Mammary microvascular endothelial cell (primary cell): ENCODE data around the gene FAM83C. TPM values are rescaled to one million over a fixed set of nuclear protein-coding genes. Genes with fewer than 3 reads are reported as not detected.

Source experiments
- total RNA-seq: library from RNA; depleted of rRNA; stranded (reverse); fragments of >200 nt; gene quantifications from 2 replicates; pipeline ENCODE4 v1.2.3, GENCODE V29; 2015

The FAM83C gene
- total RNA-seq = not detected in 2 replicates

GRCh38 chr20:35291654-35292503, at the start of gene FAM83C:
TSS of gene FAM83C (minus strand) at chr20:35292425. CDS start at chr20:35292304, 121 bp downstream.

GRCh38 chr20:35284267-35284991, 7.8 kb downstream of the FAM83C start, which contains the start of gene EIF6:
TSS of gene EIF6 (minus strand) at chr20:35284772. CDS start at chr20:35284487, 285 bp downstream.

GRCh38 chr20:35277531-35278395, 14.5 kb downstream of the FAM83C start, which contains the start of gene MMP24OS:
TSS of gene MMP24OS (minus strand) at chr20:35278122. CDS start at chr20:35277929, 193 bp downstream.

Other genes with a start within 250 kb of the FAM83C start
- 84.5 and 91.6 TPM in 2 replicates for gene TRPC4AP, start 199.6 kb downstream of the FAM83C start, total RNA-seq
- 49.2 and 57.6 TPM in 2 replicates for gene EDEM2, start 145.1 kb downstream of the FAM83C start, total RNA-seq
- 206 and 215 TPM in 2 replicates for gene PROCR, start 120.4 kb downstream of the FAM83C start, total RNA-seq
- gene MMP24, start 65.7 kb downstream of the FAM83C start, total RNA-seq = 0.07 and 0.44 TPM in 2 replicates
- gene MMP24OS, start 14.3 kb downstream of the FAM83C start, total RNA-seq = 29.7 and 31.3 TPM in 2 replicates
- 195 and 206 TPM in 2 replicates for gene EIF6, start 7.7 kb downstream of the FAM83C start, total RNA-seq
- 25.5 and 32.4 TPM in 2 replicates for gene UQCC1, start 119.5 kb upstream of the FAM83C start, total RNA-seq
- gene GDF5, start 145.8 kb upstream of the FAM83C start, total RNA-seq = 0.15 and 0.20 TPM in 2 replicates
- 21.9 and 24.3 TPM in 2 replicates for gene CEP250, start 163.2 kb upstream of the FAM83C start, total RNA-seq
- gene C20orf173, start 237.2 kb upstream of the FAM83C start, total RNA-seq = not detected in 2 replicates
- gene ERGIC3, start 249.7 kb upstream of the FAM83C start, total RNA-seq = 195 and 198 TPM in 2 replicates